Kasumi-1 (cell line): Measurements from ENCODE around the gene JUNB.

Experiments
- DNase-seq, 2 experiments: peaks; one replicate each; lab custom pipeline; 2025; lab: John Stamatoyannopoulos, UW

Gene JUNB

DNA sequence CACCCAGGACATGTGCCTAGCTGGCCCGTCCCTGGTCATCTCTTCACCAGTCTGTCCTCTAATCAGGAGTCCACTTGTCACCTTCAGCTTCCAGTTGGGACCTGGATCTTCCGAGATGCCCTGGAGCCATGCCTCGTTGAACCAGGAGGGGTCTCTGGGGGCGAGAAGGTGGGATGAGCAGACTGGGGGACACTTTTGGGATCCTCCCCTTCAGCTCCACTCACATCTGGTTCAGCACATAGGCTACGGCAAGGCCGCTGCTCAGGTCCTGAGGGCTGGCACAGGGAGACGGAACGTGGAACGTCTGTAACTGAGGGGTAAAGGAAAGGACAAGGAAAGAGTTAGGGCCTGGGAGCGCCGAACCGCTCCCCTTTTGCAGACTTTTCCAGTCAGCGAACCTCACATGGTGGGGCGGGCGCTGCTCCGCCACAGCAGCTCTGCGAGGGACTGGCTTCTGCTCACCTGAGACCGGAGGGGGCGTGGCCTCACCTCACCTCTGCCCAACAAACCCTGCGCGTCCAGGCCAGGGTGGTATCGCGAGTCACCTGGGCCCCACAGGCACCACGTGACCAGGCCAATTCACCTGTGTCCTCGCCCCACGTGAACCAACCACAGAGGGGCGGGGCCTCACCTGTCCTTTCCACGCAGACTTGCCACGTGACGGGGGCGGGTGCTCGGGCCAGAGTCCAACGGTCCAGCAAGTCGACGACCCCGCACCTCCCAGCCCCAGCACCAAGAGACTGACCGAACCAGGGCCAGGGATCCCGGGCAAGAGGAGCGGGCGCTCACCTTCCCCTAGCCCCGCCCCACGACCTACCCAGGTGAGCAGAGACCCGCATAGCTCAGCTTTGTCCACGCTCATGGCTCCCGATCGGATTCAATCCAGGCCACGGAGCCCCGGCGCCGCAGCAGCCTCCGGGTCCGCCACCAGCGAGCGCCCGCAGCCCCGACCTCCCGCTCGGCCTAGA lies 16.4 kb upstream of the JUNB start, which contains the start of gene HOOK2:
HOOK2 (minus strand) TSS at position 965 of the 968 bp plus-strand sequence; CDS start at position 862, 103 bp downstream.
- DNase-seq: no peak

DNA sequence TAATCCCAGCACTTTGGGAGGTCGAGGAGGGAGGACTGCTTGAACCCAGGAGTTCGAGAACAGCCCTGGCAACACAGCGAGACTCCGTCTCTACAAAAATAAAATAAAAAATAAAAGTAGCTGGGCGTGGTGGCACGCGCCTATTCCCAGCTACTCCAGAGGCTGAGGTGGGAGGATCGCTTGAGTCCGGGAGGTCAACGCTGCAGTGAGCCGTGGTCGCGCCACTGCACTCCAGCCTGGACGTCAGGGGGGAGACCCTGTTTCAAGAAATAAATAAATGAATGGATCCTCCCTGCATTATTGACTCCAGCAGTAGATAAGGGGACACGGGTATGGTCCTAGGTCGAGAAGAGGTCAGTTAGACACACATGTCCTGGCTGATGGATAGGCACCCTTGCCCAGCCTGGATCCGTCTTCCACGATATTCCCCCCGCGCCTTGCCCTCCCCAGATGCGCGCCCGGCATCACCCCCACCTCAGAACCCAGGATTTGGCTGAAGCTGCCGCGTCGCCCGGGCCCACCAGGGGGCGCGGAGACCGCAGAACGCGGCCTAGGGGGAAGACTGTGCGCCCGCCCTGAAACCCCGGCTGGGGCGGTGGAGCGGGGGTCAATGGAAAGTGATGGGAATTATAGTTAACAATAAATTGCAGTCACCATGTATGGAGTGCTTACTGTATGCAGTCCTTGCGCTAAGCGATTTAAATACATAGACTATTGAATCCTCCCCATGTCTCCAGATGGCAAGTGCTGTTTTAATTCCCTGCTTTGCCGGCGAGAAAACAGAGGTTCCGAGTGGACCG lies 13.9 kb upstream of the JUNB start:
- DNase-seq: peak; percentile 67 to 78

DNA sequence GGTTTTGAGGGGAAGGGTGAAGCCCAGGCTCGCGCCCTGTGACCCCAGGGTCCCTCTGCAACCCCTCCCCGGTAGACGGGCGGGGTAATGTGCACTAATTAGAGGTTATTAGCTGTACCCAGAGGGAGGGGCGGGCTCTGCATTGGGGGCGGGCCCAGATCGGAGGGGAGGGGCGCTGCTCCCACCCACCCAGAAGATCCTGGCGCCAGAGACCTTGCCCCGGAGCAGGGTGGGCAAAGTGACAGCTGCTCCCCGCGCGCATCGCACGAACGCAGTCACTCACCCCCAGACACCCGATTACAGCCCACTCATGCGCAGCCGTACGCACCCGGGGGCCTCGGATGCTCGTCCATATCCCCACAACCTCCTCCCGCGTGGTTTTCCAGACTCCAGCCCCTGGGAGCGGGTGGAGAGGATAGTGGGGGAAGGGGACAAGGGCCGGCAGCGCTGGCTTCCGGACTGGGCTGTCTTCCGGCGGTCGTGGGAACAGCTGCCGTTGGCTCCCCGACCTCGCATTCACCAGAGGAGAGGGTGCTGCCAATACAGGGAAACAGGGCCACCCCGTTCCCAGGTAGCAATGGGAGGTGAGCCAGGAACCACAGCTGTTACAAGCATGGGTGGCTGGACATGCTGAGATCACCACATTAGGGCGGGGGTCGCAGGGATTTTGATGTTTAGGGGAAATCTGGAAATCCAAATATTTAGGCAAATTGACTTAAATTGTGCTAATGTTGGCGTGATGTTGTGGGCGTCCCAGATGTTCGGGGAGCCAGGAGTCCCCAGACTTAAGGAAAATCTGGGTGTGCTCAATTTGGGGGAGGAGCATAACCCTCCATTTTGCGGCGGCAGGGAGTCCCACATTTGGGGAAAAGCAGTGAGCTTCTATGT lies 13.0 kb upstream of the JUNB start:
- DNase-seq: peak in 1 of 2 experiments; percentile 54

DNA sequence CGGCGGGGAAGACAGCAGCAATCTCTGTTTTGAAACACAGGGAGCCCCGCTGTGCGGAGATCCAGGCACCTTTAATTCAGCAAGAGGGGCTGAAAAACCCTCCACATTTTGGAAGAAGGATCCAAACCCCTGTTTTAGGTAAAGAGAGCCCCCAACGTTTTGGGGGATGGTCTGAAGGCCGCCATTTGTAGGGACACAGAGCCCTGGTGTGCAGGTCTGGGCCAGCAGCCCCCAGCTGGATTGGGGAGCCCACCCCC lies 12.5 kb upstream of the JUNB start:
- DNase-seq: no peak

DNA sequence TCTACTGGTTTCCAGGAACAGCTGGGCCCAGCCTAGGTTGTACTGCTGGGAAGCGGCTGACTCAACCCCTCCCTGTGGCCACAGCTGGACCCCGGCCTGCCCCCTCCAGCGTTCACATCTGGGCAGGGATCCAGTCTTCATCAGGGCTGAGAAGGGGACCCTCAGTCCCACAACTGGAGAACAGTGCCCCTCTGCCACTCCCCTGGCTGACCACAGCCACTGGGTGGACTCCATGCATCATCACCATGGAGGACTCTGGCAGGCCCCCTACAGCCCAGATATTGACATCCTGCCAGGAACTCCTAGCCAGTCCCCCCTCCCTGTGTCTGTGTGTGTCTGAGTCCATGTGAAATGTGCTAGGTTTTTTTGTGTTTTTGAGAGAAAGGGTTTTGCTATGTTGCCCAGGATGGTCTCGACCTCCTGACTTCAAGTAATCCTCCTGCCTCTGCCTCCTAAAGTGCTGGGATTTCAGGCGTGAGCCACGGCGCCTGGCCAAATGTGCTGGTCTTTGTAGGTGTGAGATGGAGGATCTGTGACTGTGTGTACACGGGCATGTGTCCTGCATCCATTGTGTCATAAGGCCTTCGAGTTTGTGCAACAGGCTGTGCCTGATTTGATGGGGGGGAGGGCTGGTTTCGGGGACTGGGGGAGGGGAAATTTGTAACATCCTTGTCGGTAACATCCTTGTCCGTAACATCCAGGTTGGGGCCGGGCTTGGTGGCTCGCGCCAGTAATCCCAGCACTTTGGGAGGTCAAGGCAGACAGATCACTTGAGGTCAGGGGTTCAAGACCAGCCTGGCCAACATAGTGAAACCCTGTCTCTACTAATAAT lies 11.9 kb upstream of the JUNB start:
- DNase-seq: no peak

DNA sequence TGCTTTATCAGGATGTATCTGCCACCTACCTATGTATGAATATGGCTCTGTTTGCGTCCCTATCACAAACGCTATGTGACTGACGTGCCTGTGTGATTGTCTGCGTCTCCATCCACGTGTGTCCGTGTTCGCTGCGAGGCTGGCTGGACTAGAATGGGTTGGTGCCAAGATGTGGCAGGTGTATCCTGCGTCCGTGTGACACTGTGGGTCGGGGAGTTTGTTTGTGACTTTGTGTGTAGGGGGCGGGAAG lies 9.2 kb upstream of the JUNB start:
- no peak for DNase-seq

DNA sequence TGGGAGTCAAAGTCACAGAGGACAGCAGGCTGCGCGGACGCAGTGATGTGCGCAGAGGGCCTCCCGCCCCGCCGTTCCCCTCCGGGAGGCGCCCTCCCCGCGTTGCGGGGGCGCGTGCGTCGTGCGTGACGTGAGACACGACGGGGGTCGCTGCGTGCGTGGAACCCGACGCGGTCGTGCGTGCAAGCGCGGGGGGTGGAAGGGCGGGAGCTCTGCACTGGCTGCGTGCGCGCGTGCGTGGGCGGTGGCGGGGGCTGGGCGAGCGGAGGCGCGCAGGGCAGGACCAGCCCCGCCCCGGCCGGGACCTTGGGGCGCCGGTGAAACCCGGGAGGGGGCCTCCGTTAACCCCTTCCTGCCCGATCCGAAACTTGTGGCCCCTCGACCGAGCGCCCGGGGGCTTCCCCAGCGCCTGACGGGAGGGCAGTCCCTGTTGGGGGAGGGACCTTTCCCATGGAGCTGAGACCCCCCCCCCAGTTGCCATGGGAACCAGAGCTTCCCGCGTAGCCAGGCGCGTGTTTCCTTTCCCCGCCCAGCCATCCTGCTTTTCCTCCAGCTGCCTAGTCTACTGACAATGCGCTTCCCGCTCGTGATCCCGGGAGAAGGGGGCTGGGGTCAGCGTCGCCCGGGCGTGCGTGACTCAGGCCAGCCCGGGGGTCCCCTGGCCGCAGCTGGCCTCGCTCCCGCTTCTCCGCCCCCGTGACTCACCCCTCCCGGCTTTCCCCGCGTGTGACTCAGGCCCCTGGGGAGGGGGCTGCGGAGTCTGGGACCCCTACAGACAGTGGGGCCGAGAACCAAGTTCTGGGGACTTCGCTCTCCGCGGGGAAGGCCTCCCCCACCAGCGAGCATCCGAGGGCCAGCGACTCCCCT lies 8.6 kb upstream of the JUNB start:
- DNase-seq: peak; percentile 44 to 68

- no peak for DNase-seq
Measured at GRCh38 chr19:12783291-12783848, 7.9 kb upstream of the JUNB start.

GRCh38 chr19:12783849-12784393 lies 7.4 kb upstream of the JUNB start:
- no peak for DNase-seq

- DNase-seq: no peak
Measured at GRCh38 chr19:12784394-12784870, 6.9 kb upstream of the JUNB start.

- DNase-seq: peak in 1 of 2 experiments; percentile 45
Measured at GRCh38 chr19:12784871-12785430, 6.3 kb upstream of the JUNB start.

- DNase-seq: peak; percentile 59 to 65
Measured at GRCh38 chr19:12785431-12786031, 5.8 kb upstream of the JUNB start.

GRCh38 chr19:12786141-12786870 lies 5.0 kb upstream of the JUNB start:
- peak; percentile 20 to 57 for DNase-seq

GRCh38 chr19:12786952-12787351 lies 4.3 kb upstream of the JUNB start:
- DNase-seq: no peak

GRCh38 chr19:12787458-12787857 lies 3.8 kb upstream of the JUNB start:
- no peak for DNase-seq

DNA sequence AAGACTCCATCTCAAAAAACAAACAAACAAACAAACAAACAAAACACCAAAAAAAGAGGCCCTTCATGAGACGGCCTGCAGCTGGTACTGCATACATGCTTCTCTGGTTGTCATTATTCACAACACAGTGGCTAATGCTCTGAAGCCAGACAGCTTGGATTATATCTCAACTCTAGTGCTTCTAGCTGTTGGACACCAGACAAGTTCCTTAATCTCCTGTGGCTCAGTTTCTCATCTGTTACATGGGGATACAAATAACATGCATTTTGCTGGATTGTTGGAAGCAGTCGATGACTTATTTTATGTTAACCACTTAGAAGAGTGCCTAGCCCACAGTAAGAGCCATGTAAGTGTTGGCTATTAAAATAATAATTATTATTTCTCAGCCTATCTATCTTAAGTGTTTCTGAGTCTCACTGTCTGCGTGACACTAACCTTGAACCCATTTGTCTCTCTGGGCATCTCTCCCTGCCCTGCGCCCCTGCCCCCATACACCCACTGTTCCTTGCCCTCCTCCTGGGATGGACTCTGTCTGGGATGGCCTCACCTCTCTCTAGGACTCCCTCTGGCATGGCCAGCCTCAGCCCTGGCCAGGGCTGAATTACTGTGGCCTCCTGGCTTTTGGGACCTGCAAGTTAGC lies 3.1 kb upstream of the JUNB start:
- no peak for DNase-seq

GRCh38 chr19:12788682-12789097 lies 2.6 kb upstream of the JUNB start:
- DNase-seq: peak; percentile 36 to 52
